Effector memory CD8-positive, alpha-beta T cell (primary cell): ENCODE data around the gene CD151.

Source experiments
- ATAC-seq: fragments of 150-1000 bp; cut with Tn5 transposase; replicated peaks from 2 replicates; pipeline ENCODE4 v1.10.0; 2021; ENCODE audit warnings: mild to moderate bottlenecking, moderate library complexity
- DNase-seq, 3 experiments: peaks; one replicate each; pipeline ENCODE4 v3.0.0; 2021
- H3K27ac Mint-ChIP-seq, 2 donors: one replicate each; pipeline ENCODE4 v1.8.0; 2022; ENCODE audit warnings: mild to moderate bottlenecking in 2 of 2, mixed read lengths in 2 of 2, moderate library complexity in 2 of 2
- H3K27me3 Mint-ChIP-seq, 2 donors: one replicate each; pipeline ENCODE4 v1.8.0; 2022; ENCODE audit warnings: mixed read lengths in 2 of 2
- H3K36me3 Mint-ChIP-seq: one replicate; pipeline ENCODE4 v1.8.0; 2022; ENCODE audit warnings: mild to moderate bottlenecking, moderate library complexity, mixed read lengths; ENCODE audit not compliant: insufficient read depth
- H3K4me1 Mint-ChIP-seq, 2 donors: one replicate each; pipeline ENCODE4 v1.8.0; 2022; ENCODE audit warnings: low read depth in 2 of 2, mixed read lengths in 2 of 2
- H3K4me3 Mint-ChIP-seq, 2 donors: one replicate each; pipeline ENCODE4 v1.8.0; 2022; ENCODE audit warnings: mild to moderate bottlenecking in 2 of 2, mixed read lengths in 2 of 2, moderate library complexity in 2 of 2
- H3K9me3 Mint-ChIP-seq, 2 donors: one replicate each; pipeline ENCODE4 v1.8.0; 2022; ENCODE audit warnings: mixed read lengths in 2 of 2

Gene CD151

DNA sequence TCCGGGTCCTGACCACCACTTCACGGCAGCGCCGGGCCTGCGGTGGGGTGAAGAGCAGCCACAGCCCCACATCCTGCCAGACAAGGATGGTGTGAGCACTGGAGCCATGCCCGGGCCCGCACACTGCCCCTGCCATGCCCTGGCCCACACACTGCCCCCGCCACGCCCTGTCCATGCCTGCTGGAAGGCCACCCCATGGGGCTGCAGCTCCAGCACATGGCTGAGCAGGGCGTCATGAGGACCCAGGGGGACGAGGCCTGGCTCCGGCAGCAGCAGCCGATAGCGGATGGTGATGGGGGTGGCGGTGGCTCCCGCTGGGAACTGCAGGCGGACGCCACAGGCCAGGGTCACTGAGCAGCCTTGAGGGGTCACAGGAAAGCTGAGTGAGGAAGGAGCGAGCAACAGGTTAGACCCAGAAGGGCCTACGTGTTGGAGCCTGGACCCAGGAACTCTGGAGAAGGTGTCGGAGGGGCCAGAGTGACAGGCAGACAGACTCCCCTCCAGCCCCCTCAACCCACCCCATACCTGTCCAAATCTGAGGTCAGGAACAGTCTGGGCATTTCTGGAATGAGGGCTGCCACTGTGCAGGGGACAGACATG, 30.6 kb upstream of the CD151 start:
- DNase-seq (no peak), ATAC-seq (no peak)
- H3K4me1 Mint-ChIP-seq, result peaks cover 5 to 6% of the 10 kb centered on the region in 2 donors
- no peak overlapping the region for H3K4me3 Mint-ChIP-seq
- no peak overlapping the region for H3K27ac Mint-ChIP-seq
- peaks cover 10% of the 10 kb centered on the region for H3K36me3 Mint-ChIP-seq
- H3K9me3 Mint-ChIP-seq, result no peaks in the 10 kb centered on the region
- no peaks in the 10 kb centered on the region for H3K27me3 Mint-ChIP-seq

DNA sequence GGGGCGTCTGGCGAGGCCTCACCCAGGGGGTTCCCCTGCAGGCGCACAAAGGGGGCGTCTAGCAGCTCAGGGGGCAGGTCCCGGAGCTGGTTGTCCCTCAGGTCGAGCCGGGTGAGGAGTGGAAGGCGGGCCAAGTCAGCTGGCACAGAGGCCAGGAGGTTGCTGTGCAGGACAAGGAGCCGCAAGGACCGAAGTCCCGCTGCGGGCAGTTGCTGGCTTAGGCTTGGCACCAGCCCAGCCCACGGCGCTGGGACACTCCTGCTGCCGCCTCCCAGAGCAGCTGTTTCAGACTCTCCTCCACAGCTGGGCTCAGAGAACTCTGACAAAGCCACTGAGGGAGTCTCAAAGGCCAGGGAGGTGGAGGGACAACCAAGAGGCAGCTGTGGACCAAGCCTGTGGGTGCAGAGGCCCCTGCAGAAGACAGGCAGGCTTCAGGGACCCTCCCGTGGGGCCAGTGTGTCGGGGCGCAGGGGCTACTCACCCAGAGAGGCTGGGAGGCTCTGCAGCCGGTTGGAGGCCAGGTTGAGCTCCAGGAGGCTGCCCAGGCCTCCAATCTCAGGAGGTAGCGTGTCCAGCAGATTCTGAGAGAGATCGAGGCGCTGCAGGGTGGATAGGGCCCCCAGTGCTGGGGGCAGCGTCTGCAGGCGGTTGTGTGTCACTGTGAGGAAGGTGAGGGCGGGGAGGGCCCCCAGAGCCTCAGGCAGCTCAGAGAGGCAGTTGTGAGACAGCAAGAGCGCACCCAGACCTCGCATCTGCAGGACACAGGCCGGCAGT, 29.9 kb upstream of the CD151 start:
- peaks cover 5 to 6% of the 10 kb centered on the region in 2 donors for H3K4me1 Mint-ChIP-seq
- H3K36me3 Mint-ChIP-seq, result peaks cover 3% of the 10 kb centered on the region
- H3K27me3 Mint-ChIP-seq, result no peaks in the 10 kb centered on the region
- ATAC-seq (no peak), DNase-seq (no peak)
- H3K9me3 Mint-ChIP-seq, result no peaks in the 10 kb centered on the region
- no peak overlapping the region for H3K27ac Mint-ChIP-seq
- peak overlapping the region; percentile 22 to 77 for H3K4me3 Mint-ChIP-seq

DNA sequence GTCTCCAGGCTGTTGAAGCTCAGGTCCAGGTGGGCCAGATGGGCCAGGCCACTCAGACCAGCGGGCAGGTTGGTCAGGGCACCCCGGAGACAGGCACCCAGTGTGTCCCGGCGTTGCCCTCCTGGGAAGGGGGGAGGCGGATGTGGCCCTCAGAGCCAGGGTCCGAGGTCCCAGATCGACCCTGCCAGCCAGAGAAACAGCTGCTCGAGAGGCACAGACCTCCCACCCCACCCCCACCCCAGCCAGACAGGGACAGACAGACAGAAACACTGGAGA, 29.3 kb upstream of the CD151 start:
- H3K27ac Mint-ChIP-seq, result no peak overlapping the region
- H3K9me3 Mint-ChIP-seq, result no peaks in the 10 kb centered on the region

GRCh38 chr11:803770-804598, 28.8 kb upstream of the CD151 start:
- Mint-ChIP-seq H3K4me1 (peaks cover 13 to 14% of the 10 kb centered on the region in 2 donors), H3K27ac (peak overlapping the region in 1 of 2 donors; percentile 67), H3K36me3 (peaks cover 3% of the 10 kb centered on the region), H3K27me3 (no peaks in the 10 kb centered on the region), H3K9me3 (no peaks in the 10 kb centered on the region), H3K4me3 (peak overlapping the region; percentile 73 to 77)
- DNase-seq (no peak), ATAC-seq (no peak)

More for the DNA sequence above, 29.3 kb upstream of the CD151 start:
- ATAC-seq (no peak), DNase-seq (no peak)
- Mint-ChIP-seq H3K4me1 (peaks cover 8 to 9% of the 10 kb centered on the region in 2 donors), H3K4me3 (peak overlapping the region in 1 of 2 donors; percentile 77), H3K36me3 (peaks cover 3% of the 10 kb centered on the region), H3K27me3 (no peaks in the 10 kb centered on the region)

DNA sequence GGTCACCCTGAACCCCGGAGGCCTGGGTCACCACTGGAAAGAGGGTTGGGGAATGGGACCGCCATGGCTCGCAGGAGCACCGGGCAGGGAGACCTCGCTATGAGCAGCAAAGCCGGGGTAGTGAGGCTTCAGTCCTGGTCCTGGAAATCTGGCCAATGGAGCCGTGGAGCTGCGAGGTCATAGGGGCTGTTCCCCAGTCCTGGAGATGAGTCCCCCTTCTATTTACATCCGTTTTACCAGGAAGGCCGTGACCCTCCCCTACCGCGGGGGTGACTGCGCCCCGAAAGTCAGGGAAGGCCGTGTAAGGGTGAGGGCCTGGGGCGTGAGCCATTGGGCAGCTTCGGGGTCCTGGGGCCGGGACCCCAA, 28.2 kb upstream of the CD151 start:
- Mint-ChIP-seq H3K4me1 (peaks cover 15 to 17% of the 10 kb centered on the region in 2 donors), H3K27me3 (no peaks in the 10 kb centered on the region), H3K9me3 (no peaks in the 10 kb centered on the region), H3K4me3 (peak overlapping the region; percentile 73 to 77), H3K36me3 (peaks cover 9% of the 10 kb centered on the region), H3K27ac (peak overlapping the region in 1 of 2 donors; percentile 67)
- no peak for ATAC-seq
- no peak for DNase-seq

DNA sequence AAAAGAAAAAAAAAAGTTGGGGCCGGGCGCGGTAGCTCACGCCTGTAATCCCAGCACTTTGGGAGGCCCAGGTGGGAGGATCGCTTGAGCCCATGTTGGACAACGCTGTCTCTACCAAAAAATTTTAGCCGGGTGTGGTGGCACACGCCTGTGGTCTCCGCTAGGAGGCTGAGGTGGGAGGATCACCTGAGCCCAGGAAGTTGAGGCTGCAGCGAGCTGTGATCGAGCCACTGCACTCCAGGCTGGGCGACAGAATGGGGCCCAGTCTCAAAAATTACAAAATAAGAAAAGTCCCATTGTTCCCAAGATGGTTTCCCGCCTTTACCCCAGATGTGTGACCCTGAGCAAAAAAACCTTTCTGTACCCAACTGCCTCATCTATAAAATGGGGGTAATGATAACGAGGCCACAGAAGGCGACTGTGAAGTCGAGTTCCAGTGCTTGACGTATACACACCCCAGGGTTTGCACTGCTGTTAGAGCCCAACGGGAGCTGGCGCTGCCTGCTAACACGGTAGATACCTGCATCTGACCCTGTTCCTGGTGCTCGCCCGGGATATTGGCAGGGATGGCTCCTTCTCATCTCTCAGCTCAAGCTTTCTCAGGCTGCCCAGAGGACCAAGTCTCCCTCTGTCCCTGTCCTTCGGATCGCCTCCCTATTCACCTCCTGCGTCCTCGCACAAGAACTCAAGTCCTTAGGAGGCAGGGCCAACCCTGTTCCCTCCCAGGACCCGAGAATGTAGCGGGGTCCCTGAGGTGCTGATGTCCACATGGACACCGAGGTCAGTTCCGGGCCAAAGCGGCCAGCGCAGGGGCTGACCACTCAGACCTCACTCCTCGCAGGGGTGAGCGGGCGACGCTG, 24.1 kb upstream of the CD151 start:
- no peaks in the 10 kb centered on the region for H3K27me3 Mint-ChIP-seq
- H3K36me3 Mint-ChIP-seq, result peaks cover 25% of the 10 kb centered on the region
- DNase-seq, result peak in 2 of 3 experiments; percentile 34 to 36
- ATAC-seq, result no peak
- H3K27ac Mint-ChIP-seq, result peak overlapping the region; percentile 94 to 97
- H3K4me1 Mint-ChIP-seq, result peaks cover 33 to 36% of the 10 kb centered on the region in 2 donors
- H3K9me3 Mint-ChIP-seq, result no peaks in the 10 kb centered on the region
- peak overlapping the region; percentile 89 to 90 for H3K4me3 Mint-ChIP-seq

DNA sequence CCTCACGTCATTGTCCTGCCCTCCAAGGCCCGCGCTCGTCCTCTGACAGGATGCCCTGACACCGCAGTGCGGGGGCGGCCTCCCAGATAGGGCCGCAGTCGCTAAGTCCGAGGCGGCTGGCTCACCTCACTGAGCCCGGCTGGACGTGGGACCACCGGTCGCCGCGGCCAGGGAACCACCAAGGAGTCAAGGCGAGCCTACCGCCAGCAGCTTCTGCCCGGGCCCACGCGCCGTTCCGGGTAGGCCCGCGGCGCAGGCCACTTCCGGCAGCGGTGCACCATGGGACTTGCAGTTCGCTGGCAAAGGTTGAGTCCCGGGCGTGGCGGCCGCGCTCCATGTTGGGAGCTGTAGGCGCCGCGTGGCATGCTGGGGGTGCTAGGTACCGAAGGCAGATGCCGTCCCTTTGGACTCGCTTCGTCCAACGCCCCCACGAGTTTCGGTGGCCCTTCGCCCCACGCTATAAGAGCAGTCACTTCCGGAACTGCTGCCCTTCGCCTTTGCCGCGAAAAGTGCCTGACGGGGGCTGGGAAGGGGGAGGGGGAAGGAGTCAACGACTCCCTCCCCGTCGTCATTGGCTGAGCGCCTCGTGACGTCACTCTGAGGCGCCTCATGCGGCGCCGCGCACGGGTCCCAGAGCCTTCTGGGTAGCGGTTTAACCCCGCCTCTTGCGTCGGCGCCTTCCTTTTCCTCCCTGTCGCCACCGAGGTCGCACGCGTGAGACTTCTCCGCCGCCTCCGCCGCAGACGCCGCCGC, 23.3 kb upstream of the CD151 start, which contains the start of gene RPLP2:
Gene RPLP2 (plus strand): TSS at position 681 of the 753 bp plus-strand sequence. CDS start 268 bp downstream, outside the sequence.
- Mint-ChIP-seq H3K4me1 (peaks cover 30 to 34% of the 10 kb centered on the region in 2 donors), H3K27me3 (no peaks in the 10 kb centered on the region), H3K27ac (peak within 1 kb of the TSS; percentile 94 to 97), H3K4me3 (peak within 1 kb of the TSS; percentile 89 to 90), H3K36me3 (peaks cover 33% of the 10 kb centered on the region), H3K9me3 (no peaks in the 10 kb centered on the region)
- ATAC-seq, result peak; percentile 82
- peak; percentile 96 to 99 (median 98) for DNase-seq

GRCh38 chr11:810040-810567, 22.6 kb upstream of the CD151 start:
- Mint-ChIP-seq H3K4me1 (peaks cover 30 to 32% of the 10 kb centered on the region in 2 donors), H3K9me3 (no peaks in the 10 kb centered on the region), H3K27ac (peak overlapping the region; percentile 94 to 97), H3K36me3 (peaks cover 37% of the 10 kb centered on the region), H3K4me3 (peak overlapping the region; percentile 89 to 90), H3K27me3 (no peaks in the 10 kb centered on the region)
- no peak for DNase-seq
- ATAC-seq, result peak; percentile 25

DNA sequence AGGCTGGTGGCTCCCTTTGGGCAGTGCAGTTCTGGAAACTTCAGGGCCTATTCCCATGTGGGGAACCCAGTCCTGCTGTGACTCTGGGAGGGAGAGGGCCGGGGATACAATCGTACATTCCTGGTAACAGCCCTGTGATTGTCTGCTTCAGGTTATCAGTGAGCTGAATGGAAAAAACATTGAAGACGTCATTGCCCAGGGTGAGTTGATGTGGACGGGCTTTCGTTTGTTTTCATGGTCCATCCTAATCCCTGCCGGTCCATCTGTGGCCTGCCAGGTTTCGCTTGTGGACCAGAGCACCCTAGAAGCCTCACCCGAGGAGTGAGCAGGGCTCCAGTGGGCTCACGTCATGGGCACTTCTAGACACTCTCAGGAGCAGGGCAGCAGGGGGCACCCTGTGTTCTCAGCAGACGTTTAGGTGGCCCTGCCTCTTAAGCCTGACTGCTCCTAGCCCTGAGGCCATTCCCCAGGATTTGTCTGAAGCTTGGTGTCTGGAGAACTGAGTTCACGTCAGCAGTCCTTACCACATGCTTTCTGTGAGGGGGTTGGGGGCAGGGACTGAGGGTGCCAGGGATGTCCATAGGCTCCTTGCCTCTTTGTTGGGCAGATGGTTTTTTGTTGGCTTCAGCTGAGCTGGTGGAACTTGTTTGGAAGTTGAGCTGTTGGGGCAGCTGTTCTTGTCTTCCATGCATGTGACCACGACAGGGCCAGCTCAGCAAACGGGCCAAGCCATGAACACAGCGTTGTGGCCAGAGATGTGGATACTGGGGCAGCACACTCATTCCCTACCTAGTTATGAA, 21.1 kb upstream of the CD151 start:
- peak overlapping the region; percentile 89 to 90 for H3K4me3 Mint-ChIP-seq
- no peaks in the 10 kb centered on the region for H3K27me3 Mint-ChIP-seq
- peaks cover 37% of the 10 kb centered on the region for H3K36me3 Mint-ChIP-seq
- no peak for ATAC-seq
- peak overlapping the region; percentile 94 to 97 for H3K27ac Mint-ChIP-seq
- peaks cover 30 to 32% of the 10 kb centered on the region in 2 donors for H3K4me1 Mint-ChIP-seq
- no peak for DNase-seq
- H3K9me3 Mint-ChIP-seq, result no peaks in the 10 kb centered on the region

- no peaks in the 10 kb centered on the region for H3K9me3 Mint-ChIP-seq
- H3K27ac Mint-ChIP-seq, result peak overlapping the region in 1 of 2 donors; percentile 97
- peaks cover 37% of the 10 kb centered on the region for H3K36me3 Mint-ChIP-seq
- no peak for DNase-seq
- no peak for ATAC-seq
- no peaks in the 10 kb centered on the region for H3K27me3 Mint-ChIP-seq
- no peak overlapping the region for H3K4me3 Mint-ChIP-seq
- peaks cover 30 to 32% of the 10 kb centered on the region in 2 donors for H3K4me1 Mint-ChIP-seq
Observed at GRCh38 chr11:812390-812789, 20.4 kb upstream of the CD151 start.

GRCh38 chr11:813072-813455, 19.7 kb upstream of the CD151 start:
- Mint-ChIP-seq H3K27me3 (no peaks in the 10 kb centered on the region), H3K9me3 (no peaks in the 10 kb centered on the region), H3K27ac (peak overlapping the region in 1 of 2 donors; percentile 49), H3K36me3 (peaks cover 37% of the 10 kb centered on the region), H3K4me1 (peaks cover 26 to 29% of the 10 kb centered on the region in 2 donors), H3K4me3 (no peak overlapping the region)
- DNase-seq (no peak), ATAC-seq (no peak)
